AG08395 (cell line): ENCODE data around the gene BCO2.
A peak's percentile ranks its signal among the peaks of the same experiment; 100 is the strongest.

Experiments used
- DNase-seq: peaks from one replicate; pipeline ENCODE4 v3.0.0; 2012; ENCODE audit warnings: mixed read lengths, low spot score

BCO2 gene

GRCh38 chr11:112249871-112250610 is 74.7 kb downstream of the BCO2 start:
- DNase-seq, result no peak

- no peak for DNase-seq
Observed at GRCh38 chr11:112253605-112254242, 78.4 kb downstream of the BCO2 start.

DNA sequence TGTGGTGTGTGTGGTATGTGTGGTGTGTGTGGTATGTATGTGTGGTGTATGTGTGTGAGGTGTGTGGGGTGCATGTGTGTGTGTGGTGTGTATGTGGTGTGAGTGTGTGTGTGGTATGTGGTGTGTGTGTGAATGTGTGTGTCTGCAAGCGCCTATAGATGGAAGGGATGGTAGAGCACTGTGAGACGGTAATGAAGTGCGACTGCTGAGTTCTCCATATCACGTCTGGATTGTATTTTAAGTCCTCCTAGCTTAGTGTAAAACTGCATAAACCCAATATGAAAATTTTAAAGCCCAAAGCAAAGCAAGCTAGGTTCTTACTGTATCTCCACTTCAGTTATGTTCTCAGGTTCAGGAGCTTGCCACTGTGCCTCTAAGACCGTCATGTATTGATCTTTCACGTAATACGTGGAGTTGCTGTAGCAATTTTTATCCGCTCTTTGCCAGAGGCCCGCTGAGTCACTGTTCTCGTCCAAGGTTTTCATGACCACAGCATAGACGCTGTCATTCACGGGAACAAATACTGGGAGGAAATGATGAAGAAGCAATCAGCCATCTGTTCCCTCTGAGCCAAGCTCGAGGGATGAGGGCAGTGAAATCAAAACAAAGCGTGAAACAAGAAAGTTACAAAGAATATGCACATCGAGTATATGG is 79.9 kb downstream of the BCO2 start:
- peak; percentile 37 for DNase-seq

GRCh38 chr11:112260490-112260889 is 85.2 kb downstream of the BCO2 start, which contains the start of gene PLET1:
Gene PLET1, minus strand, starts transcription at chr11:112260860. Its CDS starts 271 bp downstream, at chr11:112260589.
- no peak for DNase-seq

GRCh38 chr11:112265659-112266409 is 90.5 kb downstream of the BCO2 start:
- DNase-seq, result peak; percentile 31

GRCh38 chr11:112266410-112266778 is 91.1 kb downstream of the BCO2 start:
- no peak for DNase-seq

DNA sequence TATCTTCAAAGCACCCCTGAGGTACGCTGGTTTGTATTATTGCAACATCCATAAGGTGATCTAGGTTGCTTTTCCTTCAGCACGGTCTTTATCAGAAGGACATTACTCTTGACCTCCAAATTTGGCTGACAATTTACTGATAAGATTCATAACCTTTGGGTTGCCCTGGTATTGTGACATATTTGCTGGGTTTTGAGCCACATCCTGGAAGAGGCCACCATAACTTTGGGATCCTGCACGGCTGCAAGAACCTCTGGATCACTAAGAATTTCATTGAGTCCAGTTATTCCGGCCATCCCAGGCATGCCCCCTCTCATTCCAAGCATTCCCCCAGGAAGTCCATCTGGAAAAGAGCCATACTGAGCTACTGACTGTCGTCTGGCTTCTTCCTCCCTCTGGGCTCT is 91.9 kb downstream of the BCO2 start:
- DNase-seq, result no peak

- DNase-seq, result no peak
Observed at GRCh38 chr11:112268406-112268805, 93.1 kb downstream of the BCO2 start.
